ENCODE data around the gene GPATCH8.

The GPATCH8 gene

GRCh38 chr17:44436336-44436735 lies 66.9 kb downstream of the GPATCH8 start:
- TF ChIP-seq, protein P1, sequence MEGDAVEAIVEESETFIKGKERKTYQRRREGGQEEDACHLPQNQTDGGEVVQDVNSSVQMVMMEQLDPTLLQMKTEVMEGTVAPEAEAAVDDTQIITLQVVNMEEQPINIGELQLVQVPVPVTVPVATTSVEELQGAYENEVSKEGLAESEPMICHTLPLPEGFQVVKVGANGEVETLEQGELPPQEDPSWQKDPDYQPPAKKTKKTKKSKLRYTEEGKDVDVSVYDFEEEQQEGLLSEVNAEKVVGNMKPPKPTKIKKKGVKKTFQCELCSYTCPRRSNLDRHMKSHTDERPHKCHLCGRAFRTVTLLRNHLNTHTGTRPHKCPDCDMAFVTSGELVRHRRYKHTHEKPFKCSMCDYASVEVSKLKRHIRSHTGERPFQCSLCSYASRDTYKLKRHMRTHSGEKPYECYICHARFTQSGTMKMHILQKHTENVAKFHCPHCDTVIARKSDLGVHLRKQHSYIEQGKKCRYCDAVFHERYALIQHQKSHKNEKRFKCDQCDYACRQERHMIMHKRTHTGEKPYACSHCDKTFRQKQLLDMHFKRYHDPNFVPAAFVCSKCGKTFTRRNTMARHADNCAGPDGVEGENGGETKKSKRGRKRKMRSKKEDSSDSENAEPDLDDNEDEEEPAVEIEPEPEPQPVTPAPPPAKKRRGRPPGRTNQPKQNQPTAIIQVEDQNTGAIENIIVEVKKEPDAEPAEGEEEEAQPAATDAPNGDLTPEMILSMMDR (IDR thresholded peaks at IDR 0.05), result no peak

GRCh38 chr17:44432254-44433157 lies 70.7 kb downstream of the GPATCH8 start:
- TF ChIP-seq, protein P1 (IDR thresholded peaks at IDR 0.05), result no peak

DNA sequence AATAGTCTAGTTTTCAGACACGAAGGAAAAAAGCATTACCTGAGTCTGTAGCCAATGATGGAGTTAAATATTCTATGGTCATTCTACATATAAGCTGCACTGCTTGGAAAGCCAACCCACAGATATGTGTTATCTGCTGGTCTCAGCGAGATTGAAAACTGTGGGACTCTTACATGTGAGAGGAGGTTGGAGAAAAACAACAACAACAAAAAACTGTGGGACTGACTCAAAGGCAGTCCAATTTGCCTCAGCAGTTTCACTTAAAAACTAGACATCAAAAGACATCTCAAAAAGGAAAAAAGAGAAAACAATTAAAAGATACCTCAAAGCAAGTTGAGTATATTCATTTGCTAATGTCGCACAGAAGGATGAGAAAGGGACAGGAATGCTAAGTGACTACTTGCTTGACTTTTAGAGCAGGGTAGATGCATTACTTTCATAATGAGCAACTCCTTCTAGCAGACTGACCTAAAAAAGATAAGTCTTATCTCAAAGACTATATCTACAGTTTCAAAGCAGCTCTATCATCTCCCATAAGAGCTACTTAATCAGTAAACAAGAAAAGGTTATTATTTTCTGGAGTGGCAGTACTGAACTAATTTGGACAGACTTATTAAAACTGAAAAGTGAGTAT lies 78.3 kb downstream of the GPATCH8 start:
- TF ChIP-seq, protein P1 (IDR thresholded peaks at IDR 0.05), result no peak

DNA sequence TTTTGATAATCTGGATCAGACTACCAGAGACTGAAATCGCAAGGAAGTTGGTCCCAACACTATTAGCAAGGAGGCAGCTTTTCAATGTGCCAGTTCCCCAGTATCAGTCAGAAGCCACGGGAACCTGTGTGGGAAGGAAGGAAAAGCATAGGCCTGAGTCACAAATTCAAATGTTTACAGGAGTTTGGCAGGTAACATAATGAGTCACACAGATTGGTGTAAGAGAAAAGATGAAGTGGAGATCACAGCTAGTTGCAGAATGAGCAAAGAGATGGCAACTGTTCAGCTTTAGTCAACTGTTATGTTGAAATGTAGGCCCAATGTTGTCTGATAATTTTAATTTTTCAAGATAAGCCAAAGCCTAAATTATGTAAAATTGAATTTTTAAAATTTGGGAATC lies 85.7 kb downstream of the GPATCH8 start:
- TF ChIP-seq, protein P1 (IDR thresholded peaks at IDR 0.05), result no peak

DNA sequence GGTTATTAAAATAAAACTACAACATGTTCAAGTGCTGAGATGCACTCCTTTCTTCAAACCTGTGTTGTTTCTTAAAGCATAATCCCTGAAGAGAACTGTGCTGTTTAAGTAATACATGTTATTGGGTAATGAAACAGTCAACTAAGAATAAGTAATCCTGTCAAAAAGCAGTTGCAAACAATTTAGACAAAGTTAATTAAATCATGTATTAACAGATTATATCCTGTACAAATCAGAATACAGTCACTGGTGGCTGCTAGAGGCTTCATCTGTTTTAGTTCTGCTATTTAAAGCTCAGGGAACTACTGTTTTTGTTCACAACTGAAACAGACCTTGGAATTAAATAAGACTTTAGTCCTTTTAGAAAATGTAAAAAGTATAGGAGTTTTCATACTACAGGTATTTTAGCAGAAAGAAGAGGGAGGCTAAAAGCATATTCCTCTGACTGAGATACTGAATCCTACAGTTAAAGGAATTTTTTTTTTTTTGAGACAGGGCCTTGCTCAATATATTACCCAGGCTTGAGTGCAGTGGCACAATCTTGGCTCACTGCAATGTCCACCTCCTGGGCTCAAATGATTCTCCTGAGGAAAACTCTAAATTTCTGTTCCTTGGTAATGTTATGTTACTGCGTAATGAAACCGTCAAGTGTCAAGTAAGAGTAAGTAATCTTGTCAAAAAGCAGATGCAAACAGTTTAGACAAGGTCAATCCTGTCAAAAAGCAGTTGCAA lies 86.5 kb downstream of the GPATCH8 start:
- TF ChIP-seq, protein P1 (IDR thresholded peaks at IDR 0.05), result no peak

GRCh38 chr17:44414394-44415155 lies 88.6 kb downstream of the GPATCH8 start:
- TF ChIP-seq, protein P1 (IDR thresholded peaks at IDR 0.05), result no peak

All from LNCAP (cell line).